ENCODE data around the gene TMEM255B. TPM values are rescaled to one million over a fixed set of nuclear protein-coding genes. Genes with fewer than 3 reads are reported as not detected.
A peak's percentile ranks its signal among the peaks of the same experiment; 100 is the strongest.

TMEM255B gene
- total RNA-seq, 4 donors from 2014 or later, result 0.26 to 3.8 (median 1.7) TPM

GRCh38 chr13:113767366-113767765, 8.3 kb downstream of the TMEM255B start:
- H3K9me3 ChIP-seq, result no peaks in the 10 kb centered on the region
- no peaks in the 10 kb centered on the region for H3K36me3 ChIP-seq
- TF ChIP-seq POLR2A (IDR thresholded peaks at IDR 0.05) (no peak), CTCF (IDR thresholded peaks at IDR 0.05) (no peak), POLR2AphosphoS5 (IDR thresholded peaks at IDR 0.05) (no peak), EP300 (IDR thresholded peaks at IDR 0.05) (no peak)
- DNase-seq (ENCODE audit: low spot score in 2 of 2), result no peak
- peaks cover 6% of the 10 kb centered on the region for H3K4me1 ChIP-seq
- H3K27me3 ChIP-seq, result no peaks in the 10 kb centered on the region
- H3K27ac ChIP-seq, result no peak overlapping the region
- H3K4me3 ChIP-seq, result no peak overlapping the region
- 81% methylated on average over 2 of the region's 2 CpGs for WGBS

- no peak overlapping the region for H3K27ac ChIP-seq
- no peaks in the 10 kb centered on the region for H3K36me3 ChIP-seq
- H3K9me3 ChIP-seq, result no peaks in the 10 kb centered on the region
- peaks cover 6% of the 10 kb centered on the region for H3K4me1 ChIP-seq
- H3K27me3 ChIP-seq, result no peaks in the 10 kb centered on the region
- DNase-seq (ENCODE audit: low spot score in 2 of 2), result no peak
- TF ChIP-seq EP300 (IDR thresholded peaks at IDR 0.05), result no peak
- no peak for TF ChIP-seq CTCF (IDR thresholded peaks at IDR 0.05)
- TF ChIP-seq POLR2A (IDR thresholded peaks at IDR 0.05), result no peak
- no peak for TF ChIP-seq POLR2AphosphoS5 (IDR thresholded peaks at IDR 0.05)
- WGBS, result 92% methylated on average over 17 of the region's 28 CpGs
- H3K4me3 ChIP-seq, result no peak overlapping the region
Observed at GRCh38 chr13:113768018-113768905, 9.2 kb downstream of the TMEM255B start.

GRCh38 chr13:113769106-113769505, 10.1 kb downstream of the TMEM255B start:
- no peak for DNase-seq (ENCODE audit: low spot score in 2 of 2)
- Histone ChIP-seq H3K36me3 (no peaks in the 10 kb centered on the region), H3K27ac (no peak overlapping the region), H3K27me3 (no peaks in the 10 kb centered on the region), H3K4me1 (peaks cover 6% of the 10 kb centered on the region), H3K9me3 (no peaks in the 10 kb centered on the region), H3K4me3 (no peak overlapping the region)
- TF ChIP-seq POLR2AphosphoS5 (IDR thresholded peaks at IDR 0.05) (no peak), CTCF (IDR thresholded peaks at IDR 0.05) (no peak), POLR2A (IDR thresholded peaks at IDR 0.05) (no peak), EP300 (IDR thresholded peaks at IDR 0.05) (no peak)
- WGBS, result 85% methylated on average over 5 of the region's 5 CpGs

- DNase-seq (ENCODE audit: low spot score in 2 of 2), result peak in 1 of 2 donors; percentile 34
- WGBS, result 91% methylated on average over 13 of the region's 13 CpGs
- no peak overlapping the region for H3K27ac ChIP-seq
- no peaks in the 10 kb centered on the region for H3K27me3 ChIP-seq
- H3K4me3 ChIP-seq, result no peak overlapping the region
- no peaks in the 10 kb centered on the region for H3K36me3 ChIP-seq
- no peaks in the 10 kb centered on the region for H3K9me3 ChIP-seq
- TF ChIP-seq POLR2AphosphoS5 (IDR thresholded peaks at IDR 0.05), result no peak
- no peak for TF ChIP-seq EP300 (IDR thresholded peaks at IDR 0.05)
- no peak for TF ChIP-seq CTCF (IDR thresholded peaks at IDR 0.05)
- no peak for TF ChIP-seq POLR2A (IDR thresholded peaks at IDR 0.05)
- H3K4me1 ChIP-seq, result peaks cover 6% of the 10 kb centered on the region
Observed at GRCh38 chr13:113769881-113770280, 10.9 kb downstream of the TMEM255B start.

GRCh38 chr13:113770441-113770840, 11.4 kb downstream of the TMEM255B start:
- WGBS, result 80% methylated on average over 5 of the region's 8 CpGs
- TF ChIP-seq POLR2A (IDR thresholded peaks at IDR 0.05), result no peak
- no peak for TF ChIP-seq POLR2AphosphoS5 (IDR thresholded peaks at IDR 0.05)
- TF ChIP-seq EP300 (IDR thresholded peaks at IDR 0.05), result no peak
- no peak for TF ChIP-seq CTCF (IDR thresholded peaks at IDR 0.05)
- Histone ChIP-seq H3K27ac (no peak overlapping the region), H3K27me3 (peaks cover 4% of the 10 kb centered on the region), H3K4me3 (no peak overlapping the region), H3K4me1 (peaks cover 6% of the 10 kb centered on the region), H3K9me3 (no peaks in the 10 kb centered on the region), H3K36me3 (no peaks in the 10 kb centered on the region)
- peak in 1 of 2 donors; percentile 59 for DNase-seq (ENCODE audit: low spot score in 2 of 2)
